HG03066 (cell line): ENCODE data around the gene ZNF789.
A peak's percentile ranks its signal among the peaks of the same experiment; 100 is the strongest.

ENCODE experiments used
- ATAC-seq: cut with Tn5 transposase; IDR thresholded peaks from one replicate; pipeline ENCODE4 v1.9.1; 2021; ENCODE audit warnings: low read depth; ENCODE audit not compliant: unreplicated experiment

ZNF789 gene

GRCh38 chr7:99457650-99458493, 14.8 kb upstream of the ZNF789 start:
- ATAC-seq, result no peak

GRCh38 chr7:99459087-99459486, 13.6 kb upstream of the ZNF789 start:
- no peak for ATAC-seq

- no peak for ATAC-seq
These were observed 12.0 kb upstream of the ZNF789 start for GRCh38 chr7:99460651-99461050.

- ATAC-seq, result no peak
These were observed 11.5 kb upstream of the ZNF789 start for GRCh38 chr7:99461221-99461620.

GRCh38 chr7:99465421-99465768, 7.3 kb upstream of the ZNF789 start:
- no peak for ATAC-seq

GRCh38 chr7:99468336-99468918, 4.3 kb upstream of the ZNF789 start:
- no peak for ATAC-seq

GRCh38 chr7:99469381-99470065, 3.2 kb upstream of the ZNF789 start:
- no peak for ATAC-seq

- no peak for ATAC-seq
These were observed 566 bp downstream of the ZNF789 start for GRCh38 chr7:99473315-99473596.

- ATAC-seq, result no peak
These were observed 3.4 kb downstream of the ZNF789 start for GRCh38 chr7:99476107-99476506.

GRCh38 chr7:99478464-99479440, 6.1 kb downstream of the ZNF789 start:
- no peak for ATAC-seq

- no peak for ATAC-seq
These were observed 12.4 kb downstream of the ZNF789 start for GRCh38 chr7:99485094-99485493.

- no peak for ATAC-seq
These were observed 16.5 kb downstream of the ZNF789 start for GRCh38 chr7:99489235-99489634.

GRCh38 chr7:99490878-99491277, 18.2 kb downstream of the ZNF789 start:
- ATAC-seq, result no peak

GRCh38 chr7:99493823-99494222, 21.1 kb downstream of the ZNF789 start:
- ATAC-seq, result no peak

GRCh38 chr7:99497766-99498545, 25.3 kb downstream of the ZNF789 start:
- ATAC-seq, result no peak

- no peak for ATAC-seq
These were observed 25.9 kb downstream of the ZNF789 start for GRCh38 chr7:99498546-99498944.

GRCh38 chr7:99499371-99499720, 26.7 kb downstream of the ZNF789 start:
- ATAC-seq, result no peak

GRCh38 chr7:99499721-99500636, 27.3 kb downstream of the ZNF789 start, which contains the start of gene ZNF394:
Gene ZNF394 (minus strand): TSS chr7:99500281. CDS start chr7:99500093, 188 bp downstream.
- ATAC-seq, result peak; percentile 31

GRCh38 chr7:99500637-99501009, 27.9 kb downstream of the ZNF789 start:
- no peak for ATAC-seq
